Measurements from ENCODE around the gene MYH11.

GRCh38 chr16:15779664-15780351 lies 77.0 kb downstream of the MYH11 start:
- TF ChIP-seq CTCF (IDR thresholded peaks at IDR 0.05) (no peak), POLR2A (IDR thresholded peaks at IDR 0.05) (no peak), POLR2AphosphoS5 (IDR thresholded peaks at IDR 0.05) (no peak)

All from prostate gland (tissue), 2 donors.